H9 (cell line): ENCODE results near the gene DHH. TPM values are rescaled to one million over a fixed set of nuclear protein-coding genes. Genes with fewer than 3 reads are reported as not detected.

ENCODE experiments used
- DNase-seq: peaks from one replicate; pipeline ENCODE4 v3.0.0-alpha.2; 2017
- H2AFZ ChIP-seq: one replicate; pipeline ENCODE4 v1.6.1; 2013; ENCODE audit warnings: mild to moderate bottlenecking, low read length, control low read depth, moderate library complexity
- H2AK5ac ChIP-seq: 2 replicates; pipeline ENCODE4 v1.6.1; 2013; ENCODE audit warnings: low read length, control low read depth, mixed read lengths; ENCODE audit not compliant: insufficient read length
- H2BK120ac ChIP-seq: one replicate; pipeline ENCODE4 v1.6.1; 2013; ENCODE audit warnings: low read depth, mild to moderate bottlenecking, low read length, control low read depth, inconsistent platforms; ENCODE audit not compliant: poor library complexity, severe bottlenecking
- H2BK12ac ChIP-seq: 2 replicates; pipeline ENCODE4 v1.6.1; 2013; ENCODE audit warnings: low read length, control low read depth, mixed read lengths, low read depth; ENCODE audit not compliant: insufficient read length
- H2BK15ac ChIP-seq: 2 replicates; pipeline ENCODE4 v1.6.1; 2013; ENCODE audit warnings: low read depth, low read length, control low read depth
- H2BK20ac ChIP-seq: one replicate; pipeline ENCODE4 v1.6.1; 2013; ENCODE audit warnings: low read depth, mild to moderate bottlenecking, low read length, control low read depth, inconsistent platforms; ENCODE audit not compliant: poor library complexity, severe bottlenecking
- H2BK5ac ChIP-seq: 2 replicates; pipeline ENCODE4 v1.6.1; 2013; ENCODE audit warnings: low read length, control low read depth, mixed read lengths; ENCODE audit not compliant: insufficient read length
- H3K14ac ChIP-seq: 2 replicates; pipeline ENCODE4 v1.6.1; 2013; ENCODE audit warnings: low read length, control low read depth; ENCODE audit not compliant: insufficient read depth
- H3K18ac ChIP-seq: 2 replicates; pipeline ENCODE4 v1.6.1; 2013; ENCODE audit warnings: low read depth, mild to moderate bottlenecking, mixed read lengths, low read length, control low read depth; ENCODE audit not compliant: insufficient read length
- H3K23ac ChIP-seq: 2 replicates; pipeline ENCODE4 v1.6.1; 2013; ENCODE audit warnings: low read length, control low read depth, mixed read lengths, low read depth; ENCODE audit not compliant: insufficient read length
- H3K23me2 ChIP-seq: 2 replicates; pipeline ENCODE4 v1.6.1; 2013; ENCODE audit warnings: low read depth, mild to moderate bottlenecking, mixed read lengths, low read length, control low read depth; ENCODE audit not compliant: insufficient read length, poor library complexity, severe bottlenecking
- H3K27ac ChIP-seq: 2 replicates; pipeline ENCODE4 v1.5.1; 2013; ENCODE audit warnings: low read length, control low read depth, mixed read lengths, low read depth; ENCODE audit not compliant: insufficient read length
- H3K27me3 ChIP-seq: 2 replicates; pipeline ENCODE4 v1.6.1; 2013; ENCODE audit warnings: low read length, control low read depth, inconsistent platforms; ENCODE audit not compliant: insufficient read depth
- H3K4ac ChIP-seq: 2 replicates; pipeline ENCODE4 v1.6.1; 2013; ENCODE audit warnings: low read depth, mild to moderate bottlenecking, control low read depth, inconsistent platforms, low read length, moderate library complexity
- H3K4me1 ChIP-seq: 2 replicates; pipeline ENCODE4 v1.6.1; 2013; ENCODE audit warnings: low read length, control low read depth, inconsistent platforms; ENCODE audit not compliant: insufficient read depth
- H3K4me2 ChIP-seq: 2 replicates; pipeline ENCODE4 v1.6.1; 2013; ENCODE audit warnings: low read length, control low read depth, mixed read lengths; ENCODE audit not compliant: insufficient read length, insufficient read depth
- H3K56ac ChIP-seq: 2 replicates; pipeline ENCODE4 v1.6.1; 2013; ENCODE audit warnings: low read depth, mild to moderate bottlenecking, mixed read lengths, low read length, control low read depth; ENCODE audit not compliant: insufficient read length
- H3K79me1 ChIP-seq: 2 replicates; pipeline ENCODE4 v1.6.1; 2013; ENCODE audit warnings: low read depth, mild to moderate bottlenecking, moderate library complexity, low read length, control low read depth, inconsistent platforms; ENCODE audit not compliant: insufficient read depth, poor library complexity, severe bottlenecking
- H3K79me2 ChIP-seq: 2 replicates; pipeline ENCODE4 v1.6.1; 2013; ENCODE audit warnings: low read length, control low read depth, inconsistent platforms; ENCODE audit not compliant: insufficient read depth
- H3K9ac ChIP-seq: 2 replicates; pipeline ENCODE4 v1.6.1; 2013; ENCODE audit warnings: low read length, control low read depth, mixed read lengths; ENCODE audit not compliant: insufficient read length; ENCODE audit errors: extremely low read depth
- H3K9me3 ChIP-seq: one replicate; pipeline ENCODE4 v1.6.1; 2013; ENCODE audit warnings: low read depth, low read length, inconsistent platforms; ENCODE audit not compliant: control insufficient read depth
- H3T11ph ChIP-seq: one replicate; pipeline ENCODE4 v1.6.1; 2013; ENCODE audit warnings: mild to moderate bottlenecking, low read length, control low read depth, inconsistent platforms
- H4K20me1 ChIP-seq: one replicate; pipeline ENCODE4 v1.6.1; 2013; ENCODE audit not compliant: control insufficient read depth, insufficient read length, insufficient read depth
- H4K5ac ChIP-seq: 2 replicates; pipeline ENCODE4 v1.6.1; 2013; ENCODE audit warnings: low read depth, mild to moderate bottlenecking, mixed read lengths, low read length, control low read depth; ENCODE audit not compliant: insufficient read length
- H4K8ac ChIP-seq: replicated peaks from 2 replicates; pipeline ENCODE4 v1.6.1; 2013; ENCODE audit warnings: low read length, control low read depth, mixed read lengths, low read depth; ENCODE audit not compliant: insufficient read length
- H4K91ac ChIP-seq: 2 replicates; pipeline ENCODE4 v1.6.1; 2013; ENCODE audit warnings: low read depth, mild to moderate bottlenecking, moderate library complexity, mixed read lengths, low read length, control low read depth; ENCODE audit not compliant: insufficient read length
- H3K27ac Mint-ChIP-seq, 3 experiments: 2 replicates in 2 of 3; 3 replicates in 1 of 3; pipeline ENCODE4 v1.8.0; 2020 to 2021; ENCODE audit warnings: mixed read lengths in 3 of 3, mild to moderate bottlenecking in 1 of 3, moderate library complexity in 1 of 3
- H3K27me3 Mint-ChIP-seq: 2 replicates; pipeline ENCODE4 v1.8.0; 2021; ENCODE audit warnings: low read depth, mild to moderate bottlenecking, moderate library complexity, mixed read lengths
- H3K36me3 Mint-ChIP-seq, 3 experiments: 2 replicates in 2 of 3; 3 replicates in 1 of 3; pipeline ENCODE4 v1.8.0; 2020 to 2021; ENCODE audit warnings: low read depth in 3 of 3, mixed read lengths in 3 of 3; ENCODE audit not compliant: insufficient read depth in 1 of 3
- H3K4me1 Mint-ChIP-seq, 2 experiments: 2 replicates each; pipeline ENCODE4 v1.8.0; 2020; ENCODE audit warnings: mixed read lengths in 2 of 2
- H3K4me3 Mint-ChIP-seq, 2 experiments: 2 replicates in 1 of 2; 3 replicates in 1 of 2; pipeline ENCODE4 v1.8.0; 2020 to 2021; ENCODE audit warnings: mild to moderate bottlenecking in 2 of 2, mixed read lengths in 2 of 2, moderate library complexity in 1 of 2
- H3K9me3 Mint-ChIP-seq, 2 experiments: 2 replicates in 1 of 2; 3 replicates in 1 of 2; pipeline ENCODE4 v1.8.0; 2020; ENCODE audit warnings: mild to moderate bottlenecking in 2 of 2, mixed read lengths in 2 of 2, moderate library complexity in 1 of 2
- WGBS: extraction: QIAGEN DNeasy Blood & Tissue Kit; methylation state at CpG from one replicate; pipeline ENCODE4 v1.1.7; 2013; ENCODE audit warnings: missing lambda C conversion rate, low lambda C conversion rate, mixed read lengths; ENCODE audit not compliant: insufficient read length; ENCODE audit errors: extremely low coverage; 5-methylcytosine and 5-hydroxymethylcytosine counted together
- total RNA-seq: library from RNA; stranded (reverse); gene quantifications from 2 replicates; pipeline ENCODE4 v1.2.1, GENCODE V29; 2021
- TF ChIP-seq, protein P1 (sequence below): fragments of 200-600 bp; sonication (generic); conservative IDR thresholded peaks from 3 replicates; pipeline ENCODE4 v1.8.0; 2021; ENCODE audit warnings: antibody characterized with exemption, mild to moderate bottlenecking

The DHH gene
- total RNA-seq, 1 experiment from 2014 or later = 0.20 TPM

DNA sequence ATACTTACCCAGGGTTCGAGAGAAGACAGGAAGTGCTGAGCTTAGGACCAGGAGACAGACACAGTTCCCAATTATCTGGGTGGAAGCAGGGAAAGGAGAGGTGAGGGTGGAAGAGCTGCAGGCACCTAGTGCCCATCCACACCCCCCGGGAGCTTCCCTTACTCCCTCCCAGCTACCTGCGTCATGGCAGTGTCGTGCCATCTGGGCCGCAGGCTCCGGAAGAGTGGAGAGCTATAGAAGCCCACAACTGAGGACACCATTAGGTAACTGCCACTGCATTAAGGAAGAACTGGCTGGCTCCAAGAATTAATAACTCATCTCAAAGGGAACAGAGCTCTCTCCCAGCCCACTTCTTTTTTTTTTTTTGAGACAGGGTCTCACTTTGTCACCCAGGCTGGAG, 5.8 kb upstream of the DHH start:
- WGBS = no CpG with 5 or more reads among the region's 6 CpGs
- H3K4me1 Mint-ChIP-seq = peaks cover 3 to 5% of the 10 kb centered on the region in 2 experiments
- Histone ChIP-seq H3K27me3 (no peaks in the 10 kb centered on the region), H3K23ac (no peak overlapping the region), H4K20me1 (no peaks in the 10 kb centered on the region), H2AK5ac (no peak overlapping the region), H3K56ac (no peak overlapping the region), H2BK5ac (no peak overlapping the region), H3K4ac (no peak overlapping the region), H3K27ac (no peak overlapping the region), H3K14ac (no peak overlapping the region), H2BK120ac (no peak overlapping the region), H2BK20ac (no peak overlapping the region), H3K79me1 (no peaks in the 10 kb centered on the region), H3K4me2 (no peak overlapping the region), H3K18ac (no peak overlapping the region), H2AFZ (no peak overlapping the region), H3K9me3 (no peaks in the 10 kb centered on the region), H3T11ph (no peak overlapping the region), H3K79me2 (no peaks in the 10 kb centered on the region), H4K91ac (no peak overlapping the region), H3K23me2 (no peaks in the 10 kb centered on the region), H4K8ac (no peak overlapping the region), H3K4me1 (no peaks in the 10 kb centered on the region), H2BK15ac (no peak overlapping the region), H2BK12ac (no peak overlapping the region), H4K5ac (no peak overlapping the region), H3K9ac (no peak overlapping the region)
- no peak for DNase-seq
- H3K36me3 Mint-ChIP-seq = peaks cover 2 to 67% (median 60%) of the 10 kb centered on the region in 3 experiments; a peak in 6 of 7 replicates
- TF ChIP-seq, protein P1, sequence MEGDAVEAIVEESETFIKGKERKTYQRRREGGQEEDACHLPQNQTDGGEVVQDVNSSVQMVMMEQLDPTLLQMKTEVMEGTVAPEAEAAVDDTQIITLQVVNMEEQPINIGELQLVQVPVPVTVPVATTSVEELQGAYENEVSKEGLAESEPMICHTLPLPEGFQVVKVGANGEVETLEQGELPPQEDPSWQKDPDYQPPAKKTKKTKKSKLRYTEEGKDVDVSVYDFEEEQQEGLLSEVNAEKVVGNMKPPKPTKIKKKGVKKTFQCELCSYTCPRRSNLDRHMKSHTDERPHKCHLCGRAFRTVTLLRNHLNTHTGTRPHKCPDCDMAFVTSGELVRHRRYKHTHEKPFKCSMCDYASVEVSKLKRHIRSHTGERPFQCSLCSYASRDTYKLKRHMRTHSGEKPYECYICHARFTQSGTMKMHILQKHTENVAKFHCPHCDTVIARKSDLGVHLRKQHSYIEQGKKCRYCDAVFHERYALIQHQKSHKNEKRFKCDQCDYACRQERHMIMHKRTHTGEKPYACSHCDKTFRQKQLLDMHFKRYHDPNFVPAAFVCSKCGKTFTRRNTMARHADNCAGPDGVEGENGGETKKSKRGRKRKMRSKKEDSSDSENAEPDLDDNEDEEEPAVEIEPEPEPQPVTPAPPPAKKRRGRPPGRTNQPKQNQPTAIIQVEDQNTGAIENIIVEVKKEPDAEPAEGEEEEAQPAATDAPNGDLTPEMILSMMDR = no peak
- peaks cover 6% of the 10 kb centered on the region for H3K27me3 Mint-ChIP-seq
- H3K27ac Mint-ChIP-seq = no peak overlapping the region
- no peak overlapping the region for H3K4me3 Mint-ChIP-seq
- no peaks in the 10 kb centered on the region for H3K9me3 Mint-ChIP-seq
